HEK293T (cell line): ENCODE measurements around the gene BRAF.

Experiments
- ARNT ChIP-seq: fragments of 450-650 bp; IDR thresholded peaks from 2 replicates; pipeline ENCODE4 v1.6.1; 2017; ENCODE audit warnings: mild to moderate bottlenecking
- FOXA1 ChIP-seq: fragments of 450-650 bp; IDR thresholded peaks from 2 replicates; pipeline ENCODE4 v1.6.1; 2016; ENCODE audit warnings: mild to moderate bottlenecking
- LEF1 ChIP-seq: fragments of 450-650 bp; IDR thresholded peaks from 2 replicates; pipeline ENCODE4 v1.6.1; 2017; ENCODE audit warnings: mild to moderate bottlenecking, borderline replicate concordance
- SP1 ChIP-seq: fragments of 450-650 bp; IDR thresholded peaks from 2 replicates; pipeline ENCODE4 v1.6.1; 2017
- SUZ12 ChIP-seq: fragments of 450-650 bp; IDR thresholded peaks from 2 replicates; pipeline ENCODE4 v1.6.1; 2016; ENCODE audit warnings: mild to moderate bottlenecking

DNA sequence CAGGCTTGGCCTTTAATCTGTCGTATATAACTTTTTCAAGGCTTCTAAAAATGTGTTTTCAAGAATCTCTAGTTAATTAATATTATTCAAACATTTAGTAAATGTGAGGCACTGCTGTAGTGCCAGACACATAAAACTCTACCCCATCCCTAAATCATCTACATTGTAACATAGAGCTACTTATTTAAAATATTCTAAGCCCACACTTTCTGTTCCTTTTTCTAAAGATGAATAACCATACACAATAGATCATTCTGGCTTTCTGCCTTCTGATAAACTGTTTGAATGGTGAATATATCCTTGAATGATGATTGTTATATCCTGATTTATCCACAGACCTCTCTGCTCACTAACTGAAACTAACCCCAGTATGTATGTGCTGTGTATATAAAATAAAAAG lies 41.4 kb downstream of the BRAF start:
- TF ChIP-seq SUZ12 (no peak), SP1 (no peak), ARNT (no peak), LEF1 (no peak), FOXA1 (no peak)
